ENCODE measurements around the gene SLC9A7. TPM values are rescaled to one million over a fixed set of nuclear protein-coding genes. Genes with fewer than 3 reads are reported as not detected.

The SLC9A7 gene
- polyA plus RNA-seq, 2 of the 4 experiments (the other 2 are of a cell fraction) = 9.8 to 21.1 TPM

DNA sequence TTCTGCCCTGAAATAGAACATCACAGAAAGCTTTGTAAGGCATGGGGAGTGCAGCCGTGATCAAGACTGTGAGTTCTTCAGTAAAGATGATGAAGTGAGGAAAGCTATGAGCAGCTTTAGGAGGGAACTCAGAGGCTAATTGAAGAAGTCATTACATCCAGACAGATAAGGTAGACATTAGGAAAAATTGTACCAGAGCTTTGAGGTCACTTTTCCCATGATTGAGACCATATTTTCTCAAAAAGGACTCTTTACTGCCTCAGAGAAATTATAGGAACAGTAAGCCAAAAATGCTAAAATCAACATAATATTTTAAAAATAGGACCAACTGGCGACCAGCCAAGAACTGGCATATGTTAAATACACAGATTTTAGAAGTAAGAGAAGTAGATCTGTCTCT is 174.2 kb downstream of the SLC9A7 start:
- WGBS (ENCODE audit: missing lambda C conversion rate) = 45% methylated on average over 2 of the region's 2 CpGs
- Histone ChIP-seq H3K9me3 (no peaks in the 10 kb centered on the region), H3K4me3 (no peak overlapping the region), H3K27ac (peak overlapping the region; percentile 84 to 88), H3K4me1 (peaks cover 79% of the 10 kb centered on the region), H3K4me2 (peak overlapping the region; percentile 74)
- ATAC-seq (no peak), DNase-seq (ENCODE audit: low read depth in 1 of 2, low spot score in 1 of 2) (no peak), FAIRE-seq (no peak)
- ChIA-PET CTCF (interaction anchor here (0.6 to 0.8 kb wide), 2 partner anchors 8 to 12 kb away, joined by 3 to 4 read pairs; no protein-coding TSS in a partner anchor), POLR2A (no interaction called here)
- no peak for TF ChIP-seq MYC (IDR thresholded peaks at IDR 0.05; ENCODE audit: borderline replicate concordance, low read length)
- no peak for TF ChIP-seq ZNF302 (CRISPR knock-in tag; IDR thresholded peaks at IDR 0.05)
- no peak for TF ChIP-seq HOXB13 (CRISPR knock-in tag; IDR thresholded peaks at IDR 0.05; ENCODE audit: low read depth)
- no peak for TF ChIP-seq RARB (CRISPR knock-in tag; IDR thresholded peaks at IDR 0.05)

DNA sequence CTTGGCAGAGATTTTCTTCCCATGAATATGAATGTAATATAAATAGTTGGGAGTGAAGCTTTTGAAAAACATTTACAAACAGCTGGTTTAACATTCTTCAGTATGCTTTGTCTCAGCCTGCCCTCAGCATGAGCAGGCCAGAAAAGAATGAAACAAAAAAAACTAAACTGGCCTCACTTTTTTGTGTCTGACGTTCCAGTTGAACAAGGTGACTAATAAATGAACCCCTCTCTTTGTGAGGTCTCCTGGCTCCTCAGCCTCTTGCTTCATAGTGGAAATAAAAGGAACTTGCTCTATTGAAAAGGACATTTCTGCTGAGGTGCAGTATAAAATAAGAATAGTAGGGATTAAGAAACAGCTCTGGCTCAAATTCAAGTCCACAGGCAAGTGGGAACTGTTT is 176.0 kb downstream of the SLC9A7 start:
- Histone ChIP-seq H3K4me3 (no peak overlapping the region), H3K4me1 (peaks cover 63% of the 10 kb centered on the region), H3K9me3 (no peaks in the 10 kb centered on the region), H3K27ac (peak overlapping the region; percentile 84 to 88), H3K4me2 (peak overlapping the region; percentile 74)
- DNase-seq (ENCODE audit: low read depth in 1 of 2, low spot score in 1 of 2) (peak in 1 of 2 experiments; percentile 47), ATAC-seq (peak; percentile 64 to 71; a peak in 5 of 6 replicates), FAIRE-seq (no peak)
- TF ChIP-seq EP300 (IDR thresholded peaks at IDR 0.05) (peak in 1 of 2 experiments; percentile 28; a peak in 1 of 5 replicates), HEYL (CRISPR knock-in tag; IDR thresholded peaks at IDR 0.05) (no peak), MAFK (IDR thresholded peaks at IDR 0.05; ENCODE audit: partially characterized antibody) (no peak), ESRRA (IDR thresholded peaks at IDR 0.05; ENCODE audit: borderline replicate concordance, low read length) (no peak), CHD2 (IDR thresholded peaks at IDR 0.05; ENCODE audit: low read length, partially characterized antibody) (no peak), ZSCAN20 (CRISPR knock-in tag; IDR thresholded peaks at IDR 0.05) (no peak), SREBF2 (IDR thresholded peaks at IDR 0.05) (no peak), FOSL2 (IDR thresholded peaks at IDR 0.05) (0 out of 2 replicates have a peak, but pooled peaks have one; percentile 13), FOSL2 (CRISPR knock-in tag; IDR thresholded peaks at IDR 0.05) (no peak), ZFP36 (IDR thresholded peaks at IDR 0.05; ENCODE audit: borderline replicate concordance, partially characterized antibody) (no peak), RNF2 (IDR thresholded peaks at IDR 0.05; ENCODE audit: borderline replicate concordance, low read depth) (no peak), JUNB (IDR thresholded peaks at IDR 0.05) (peak; percentile 40; the same call in 1 of the 2 replicates), NFE2L2 (conservative IDR thresholded peaks at IDR 0.05; ENCODE audit: low read length) (no peak), EHMT2 (IDR thresholded peaks at IDR 0.05; ENCODE audit: low read depth) (no peak), KDM5A (IDR thresholded peaks at IDR 0.05) (no peak), GATA3 (IDR thresholded peaks at IDR 0.05; ENCODE audit: borderline replicate concordance) (0 out of 2 replicates have a peak, but pooled peaks have one; percentile 17), CEBPB (IDR thresholded peaks at IDR 0.05) (peak; percentile 34 to 62; a peak in 2 of 4 replicates)
- ChIA-PET POLR2A (interaction anchor here (0.6 to 1.0 kb wide), 3 partner anchors 9 to 547 kb away, joined by 5 to 7 read pairs (median 5); no protein-coding TSS in a partner anchor), CTCF (no interaction called here)
- WGBS (ENCODE audit: missing lambda C conversion rate) = 0% methylated on average over 1 of the region's 1 CpG

DNA sequence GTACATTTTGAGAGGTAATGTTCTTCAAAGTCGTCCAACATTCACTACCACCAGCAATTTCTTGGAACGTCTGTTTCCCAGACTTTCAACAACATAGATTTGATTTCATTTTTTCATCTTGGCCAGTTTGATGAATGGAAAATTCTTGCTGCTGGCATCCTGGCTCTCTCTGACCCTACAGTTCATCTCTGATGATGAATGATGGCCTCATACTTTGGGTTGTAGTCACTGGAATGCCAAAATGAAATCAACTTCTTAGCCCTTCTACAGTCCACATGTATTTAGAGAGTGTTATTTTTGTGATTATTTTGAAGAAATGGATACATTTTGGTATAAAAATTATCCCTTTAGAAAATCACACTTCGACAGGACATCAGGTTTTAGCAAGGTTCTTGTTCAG is 176.6 kb downstream of the SLC9A7 start:
- ATAC-seq = peak; percentile 67 to 76; a peak in 5 of 6 replicates
- POLR2A ChIA-PET = interaction anchor here (1.0 kb wide), 1 partner anchor 547 kb away, joined by 7 read pairs; no protein-coding TSS in a partner anchor
- TF ChIP-seq JUN (IDR thresholded peaks at IDR 0.05) (no peak), FOSL2 (IDR thresholded peaks at IDR 0.05) (0 out of 2 replicates have a peak, but pooled peaks have one; percentile 9), FOSL2 (CRISPR knock-in tag; IDR thresholded peaks at IDR 0.05) (no peak), KDM5A (IDR thresholded peaks at IDR 0.05) (no peak), TP53 (CRISPR knock-in tag; IDR thresholded peaks at IDR 0.05) (no peak), RNF2 (IDR thresholded peaks at IDR 0.05; ENCODE audit: borderline replicate concordance, low read depth) (no peak), NPAS2 (CRISPR knock-in tag; IDR thresholded peaks at IDR 0.05; ENCODE audit: borderline replicate concordance) (no peak), PHF8 (IDR thresholded peaks at IDR 0.05; ENCODE audit: borderline replicate concordance, low read depth) (no peak), CHD4 (IDR thresholded peaks at IDR 0.05; ENCODE audit: borderline replicate concordance) (no peak), HOXB5 (CRISPR knock-in tag; IDR thresholded peaks at IDR 0.05) (peak; percentile 33; the same call in 1 of the 2 replicates)
- TF ChIP-seq, protein P1, sequence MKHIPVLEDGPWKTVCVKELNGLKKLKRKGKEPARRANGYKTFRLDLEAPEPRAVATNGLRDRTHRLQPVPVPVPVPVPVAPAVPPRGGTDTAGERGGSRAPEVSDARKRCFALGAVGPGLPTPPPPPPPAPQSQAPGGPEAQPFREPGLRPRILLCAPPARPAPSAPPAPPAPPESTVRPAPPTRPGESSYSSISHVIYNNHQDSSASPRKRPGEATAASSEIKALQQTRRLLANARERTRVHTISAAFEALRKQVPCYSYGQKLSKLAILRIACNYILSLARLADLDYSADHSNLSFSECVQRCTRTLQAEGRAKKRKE (CRISPR knock-in tag; IDR thresholded peaks at IDR 0.05; ENCODE audit: low read depth) = no peak

More for the DNA sequence above, 176.6 kb downstream of the SLC9A7 start:
- no peak for DNase-seq (ENCODE audit: low read depth in 1 of 2, low spot score in 1 of 2)
- H3K4me1 ChIP-seq = peaks cover 63% of the 10 kb centered on the region
- peak overlapping the region; percentile 84 to 88 for H3K27ac ChIP-seq
- 19% methylated on average over 3 of the region's 3 CpGs for WGBS (ENCODE audit: missing lambda C conversion rate)
- peak overlapping the region; percentile 74 for H3K4me2 ChIP-seq
- H3K4me3 ChIP-seq = no peak overlapping the region; the same call in 2 of the 3 replicates
- no peaks in the 10 kb centered on the region for H3K9me3 ChIP-seq
- no peak for FAIRE-seq
- CTCF ChIA-PET = interaction anchor here (1.3 kb wide), 1 partner anchor 10 kb away, joined by 3 read pairs; no protein-coding TSS in a partner anchor
